Hepatocyte (in vitro differentiated cells): ENCODE measurements around the gene ATPAF1.

Source experiments
- CTCF ChIP-seq: fragments of 200-600 bp; sonication (generic); IDR thresholded peaks from 2 replicates; pipeline ENCODE4 v1.5.1; 2016; ENCODE audit warnings: antibody characterized with exemption, mild to moderate bottlenecking; ENCODE audit not compliant: poor library complexity
- EZH2 ChIP-seq: fragments of 200-600 bp; sonication (generic); IDR thresholded peaks from 2 replicates; pipeline ENCODE4 v1.6.1; 2016; ENCODE audit warnings: antibody characterized with exemption, mild to moderate bottlenecking, borderline replicate concordance
- EZH2phosphoT487 ChIP-seq: fragments of 200-600 bp; sonication (generic); IDR thresholded peaks from one replicate; pipeline ENCODE4 v1.6.1; 2018; ENCODE audit warnings: antibody characterized with exemption, mild to moderate bottlenecking, low read depth, moderate library complexity; ENCODE audit not compliant: unreplicated experiment, severe bottlenecking

GRCh38 chr1:46613661-46614603 is 54.2 kb downstream of the ATPAF1 start:
- no peak for TF ChIP-seq CTCF
- no peak for TF ChIP-seq EZH2
- TF ChIP-seq EZH2phosphoT487: no peak
